Iris pigment epithelial cell (primary cell): ENCODE results near the gene HIP1R.
A peak's percentile ranks its signal among the peaks of the same experiment; 100 is the strongest.

ENCODE experiments used
- DNase-seq: peaks from one replicate; pipeline ENCODE4 v3.0.0-alpha.2; 2011; ENCODE audit warnings: low read depth

Gene HIP1R, protein sequence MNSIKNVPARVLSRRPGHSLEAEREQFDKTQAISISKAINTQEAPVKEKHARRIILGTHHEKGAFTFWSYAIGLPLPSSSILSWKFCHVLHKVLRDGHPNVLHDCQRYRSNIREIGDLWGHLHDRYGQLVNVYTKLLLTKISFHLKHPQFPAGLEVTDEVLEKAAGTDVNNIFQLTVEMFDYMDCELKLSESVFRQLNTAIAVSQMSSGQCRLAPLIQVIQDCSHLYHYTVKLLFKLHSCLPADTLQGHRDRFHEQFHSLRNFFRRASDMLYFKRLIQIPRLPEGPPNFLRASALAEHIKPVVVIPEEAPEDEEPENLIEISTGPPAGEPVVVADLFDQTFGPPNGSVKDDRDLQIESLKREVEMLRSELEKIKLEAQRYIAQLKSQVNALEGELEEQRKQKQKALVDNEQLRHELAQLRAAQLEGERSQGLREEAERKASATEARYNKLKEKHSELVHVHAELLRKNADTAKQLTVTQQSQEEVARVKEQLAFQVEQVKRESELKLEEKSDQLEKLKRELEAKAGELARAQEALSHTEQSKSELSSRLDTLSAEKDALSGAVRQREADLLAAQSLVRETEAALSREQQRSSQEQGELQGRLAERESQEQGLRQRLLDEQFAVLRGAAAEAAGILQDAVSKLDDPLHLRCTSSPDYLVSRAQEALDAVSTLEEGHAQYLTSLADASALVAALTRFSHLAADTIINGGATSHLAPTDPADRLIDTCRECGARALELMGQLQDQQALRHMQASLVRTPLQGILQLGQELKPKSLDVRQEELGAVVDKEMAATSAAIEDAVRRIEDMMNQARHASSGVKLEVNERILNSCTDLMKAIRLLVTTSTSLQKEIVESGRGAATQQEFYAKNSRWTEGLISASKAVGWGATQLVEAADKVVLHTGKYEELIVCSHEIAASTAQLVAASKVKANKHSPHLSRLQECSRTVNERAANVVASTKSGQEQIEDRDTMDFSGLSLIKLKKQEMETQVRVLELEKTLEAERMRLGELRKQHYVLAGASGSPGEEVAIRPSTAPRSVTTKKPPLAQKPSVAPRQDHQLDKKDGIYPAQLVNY

GRCh38 chr12:122834921-122835749, at the start of gene HIP1R:
Gene HIP1R, plus strand, starts transcription at chr12:122835457. Its CDS starts 94 bp downstream, at chr12:122835551.
- DNase-seq, result no peak

DNA sequence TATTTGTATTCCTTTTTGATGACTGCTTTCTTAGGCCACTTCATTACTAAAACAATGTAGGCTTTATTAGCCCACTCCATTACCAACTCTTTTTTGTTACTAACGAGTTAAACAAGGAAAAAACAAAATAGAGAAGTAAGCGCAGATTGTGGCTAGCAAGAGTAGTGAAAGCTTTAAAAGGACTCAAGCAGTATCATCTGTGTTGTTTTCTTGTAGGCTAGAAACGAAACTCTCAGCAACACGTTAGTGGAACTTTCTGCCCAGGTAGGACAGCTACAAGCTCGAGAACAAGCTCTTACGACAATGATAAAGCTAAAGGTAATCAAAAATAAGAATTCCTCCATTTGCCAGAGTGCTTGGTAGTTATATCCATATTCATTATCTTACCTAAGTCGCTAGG, 49.8 kb upstream of the HIP1R start:
- DNase-seq, result no peak

GRCh38 chr12:122788387-122788786, 46.9 kb upstream of the HIP1R start:
- peak; percentile 40 for DNase-seq

- no peak for DNase-seq
Observed at GRCh38 chr12:122789637-122790036, 45.6 kb upstream of the HIP1R start.

DNA sequence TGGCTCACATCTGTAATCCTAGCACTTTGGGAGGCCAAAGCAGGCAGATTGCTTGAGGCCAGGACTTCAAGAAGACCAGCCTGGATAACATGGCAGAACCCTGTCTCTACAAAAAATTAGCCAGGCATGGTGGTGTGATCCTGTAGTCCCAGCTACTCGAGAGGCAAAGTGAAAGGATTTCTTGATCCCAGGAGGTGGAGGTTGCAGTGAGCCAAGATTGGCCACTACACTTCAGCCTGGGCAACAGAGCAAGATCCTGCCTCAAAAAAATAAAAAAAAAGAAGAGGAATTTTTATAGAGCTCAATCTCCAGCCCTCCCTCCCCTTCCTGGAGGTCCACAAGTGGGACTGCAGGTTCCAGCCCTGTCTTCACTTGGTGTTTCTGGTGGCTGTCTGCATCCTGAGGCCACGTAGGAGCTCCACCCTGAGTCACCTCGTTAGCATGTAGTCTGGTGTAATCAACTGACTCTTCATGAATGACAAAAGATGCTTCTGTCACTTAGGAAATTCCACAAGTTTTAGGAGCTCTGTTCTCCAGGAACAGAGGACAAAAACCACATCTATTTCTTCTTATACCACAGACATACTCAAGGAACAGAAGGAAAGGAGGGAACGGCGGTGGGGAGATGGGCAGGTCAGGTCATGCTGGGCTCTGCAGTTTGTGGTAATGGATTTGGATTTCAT, 44.7 kb upstream of the HIP1R start:
- no peak for DNase-seq

DNA sequence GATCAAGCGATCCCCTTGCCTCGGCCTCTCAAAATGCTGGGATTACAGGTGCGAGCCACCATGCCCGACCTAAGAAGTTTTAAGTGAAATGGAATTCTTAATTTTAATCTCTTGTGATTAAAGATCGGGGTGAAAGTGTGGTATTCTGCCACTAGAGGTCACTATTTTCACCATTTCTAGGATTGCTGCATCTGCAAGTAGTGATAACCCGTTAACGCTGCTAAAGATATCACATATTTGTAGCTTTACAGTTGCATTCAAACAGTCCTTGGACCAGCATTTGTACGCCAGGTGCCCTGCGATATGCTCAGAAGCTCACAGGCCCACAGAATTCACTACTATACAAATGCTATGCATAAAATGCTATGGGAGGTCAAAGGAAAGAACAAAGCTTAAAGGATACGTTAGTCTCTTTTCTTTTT, 41.6 kb upstream of the HIP1R start:
- peak; percentile 62 for DNase-seq

- no peak for DNase-seq
Observed at GRCh38 chr12:122795807-122796206, 39.5 kb upstream of the HIP1R start.

- no peak for DNase-seq
Observed at GRCh38 chr12:122799641-122800243, 35.5 kb upstream of the HIP1R start.

GRCh38 chr12:122803937-122804336, 31.3 kb upstream of the HIP1R start:
- no peak for DNase-seq

DNA sequence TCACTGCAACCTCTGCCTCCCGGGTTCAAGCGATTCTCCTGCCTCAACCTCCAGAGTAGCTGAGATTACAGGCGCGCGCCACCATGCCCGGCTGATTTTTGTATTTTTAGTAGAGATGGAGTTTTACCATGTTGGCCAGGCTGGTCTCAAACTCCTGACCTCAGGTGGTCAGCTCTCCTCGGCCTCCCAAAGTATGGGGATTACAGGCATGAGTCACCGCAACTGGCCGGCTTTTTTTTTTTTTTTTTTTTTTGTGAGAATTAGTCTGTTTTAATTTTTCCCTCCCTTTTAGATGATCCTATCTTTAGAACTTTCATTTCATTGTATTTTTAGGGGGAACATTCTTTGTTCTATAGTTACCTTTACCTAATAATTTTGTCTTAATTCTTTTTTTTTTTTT, 30.3 kb upstream of the HIP1R start:
- peak; percentile 18 for DNase-seq

DNA sequence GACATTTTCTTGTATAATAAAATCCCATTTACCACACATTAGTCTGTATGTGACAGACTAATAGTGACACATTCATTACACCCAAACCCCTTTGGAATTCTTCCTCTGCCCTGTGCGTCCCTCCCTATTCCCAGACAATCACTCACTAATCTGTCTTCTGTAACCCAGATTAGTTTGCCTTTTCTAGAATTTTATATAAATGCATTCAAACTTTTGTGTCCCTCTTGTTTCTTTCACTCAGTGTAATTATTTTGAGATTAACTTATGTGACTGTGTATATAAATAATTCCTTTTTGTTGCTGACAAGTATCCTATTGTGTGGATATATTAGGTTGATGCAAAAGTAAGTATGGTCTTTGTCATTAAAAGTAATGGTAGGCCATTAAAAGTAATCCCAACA, 27.6 kb upstream of the HIP1R start:
- DNase-seq, result no peak

- no peak for DNase-seq
Observed at GRCh38 chr12:122811777-122812176, 23.5 kb upstream of the HIP1R start.

DNA sequence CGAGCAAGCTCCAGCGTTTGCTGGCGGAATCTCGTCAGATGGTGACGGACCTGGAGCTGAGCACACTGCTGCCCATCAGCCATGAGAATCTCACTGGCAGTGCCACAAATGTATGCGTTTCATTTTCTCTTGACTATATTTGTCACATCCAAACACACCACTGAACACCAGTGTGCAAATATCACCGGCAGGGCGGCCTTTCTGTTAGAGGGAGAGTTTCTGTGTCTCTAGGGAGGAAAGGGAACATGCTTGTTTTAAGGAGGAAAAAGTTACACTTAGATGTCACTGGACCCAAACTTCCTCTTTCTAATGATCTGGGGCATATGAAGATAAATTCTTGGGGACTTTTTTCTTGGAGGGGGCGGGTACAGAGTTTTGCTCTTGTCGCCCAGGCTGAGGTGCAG, 21.9 kb upstream of the HIP1R start:
- no peak for DNase-seq

DNA sequence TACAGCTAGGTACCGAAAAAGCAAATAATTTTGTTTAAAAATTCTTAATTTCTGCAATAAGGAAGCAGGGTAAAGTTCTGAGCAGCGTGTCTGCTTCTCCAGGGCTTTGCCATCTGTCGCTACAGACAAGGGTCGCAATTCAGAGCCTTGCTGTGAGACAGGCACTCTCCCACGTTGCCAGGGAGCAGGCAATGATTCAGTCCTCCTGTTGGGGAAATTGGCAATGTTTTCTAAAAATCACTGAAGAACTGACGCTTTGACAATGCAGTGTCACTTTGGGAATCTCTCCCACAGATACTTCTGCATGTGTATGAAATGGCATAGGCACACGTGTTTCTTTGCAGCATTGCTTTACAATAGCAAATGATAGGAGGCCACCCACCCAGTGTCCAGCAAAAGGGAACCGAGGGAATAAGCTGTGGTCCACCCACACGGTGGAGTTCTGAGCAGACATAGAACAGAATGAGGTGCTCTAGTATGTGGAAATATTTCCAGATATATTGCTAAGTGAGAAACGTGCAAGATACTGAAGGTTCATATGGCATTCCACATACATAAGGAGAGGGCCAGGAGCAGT, 16.0 kb upstream of the HIP1R start:
- no peak for DNase-seq

DNA sequence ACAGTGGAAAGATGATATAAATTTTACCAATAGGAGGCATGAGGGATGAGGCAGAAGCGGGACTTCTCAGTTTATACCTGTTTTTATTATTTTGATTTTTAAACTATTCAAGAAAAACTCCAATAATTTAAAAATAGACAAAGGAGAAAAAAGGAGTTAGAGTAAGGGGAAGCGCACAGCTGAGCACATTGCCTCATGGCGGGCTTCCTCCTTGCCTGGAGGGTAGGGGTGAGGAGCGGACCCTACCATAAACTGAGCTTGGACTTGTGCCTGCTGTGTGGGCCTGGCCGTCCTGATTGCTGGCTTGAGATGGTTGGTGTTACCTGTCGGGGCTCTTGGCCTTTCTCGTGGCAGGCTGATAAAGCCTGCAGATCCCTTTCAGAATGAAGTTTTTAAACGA, 15.1 kb upstream of the HIP1R start:
- DNase-seq, result no peak

DNA sequence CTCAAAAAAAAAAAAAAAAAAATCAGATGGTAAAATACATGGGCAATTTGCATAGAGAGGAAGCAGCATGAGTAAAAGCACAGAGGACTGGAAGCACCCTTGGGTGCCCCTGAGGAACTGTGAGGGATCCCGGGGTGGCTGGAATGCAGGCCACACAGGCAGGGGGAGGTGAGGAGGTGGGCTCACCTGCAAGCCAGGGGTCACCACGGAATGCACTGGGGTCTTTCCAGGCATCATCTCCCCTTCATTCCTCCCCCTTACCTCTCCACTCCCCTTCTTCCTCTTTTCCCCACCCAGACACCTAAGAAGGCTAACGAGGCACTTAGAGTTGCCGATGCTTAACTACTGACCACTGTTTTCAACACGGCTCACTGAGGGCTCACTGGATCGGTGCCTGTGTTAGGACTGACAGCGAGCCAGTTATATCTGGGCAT, 14.4 kb upstream of the HIP1R start:
- no peak for DNase-seq

GRCh38 chr12:122823429-122823828, 11.8 kb upstream of the HIP1R start:
- no peak for DNase-seq

DNA sequence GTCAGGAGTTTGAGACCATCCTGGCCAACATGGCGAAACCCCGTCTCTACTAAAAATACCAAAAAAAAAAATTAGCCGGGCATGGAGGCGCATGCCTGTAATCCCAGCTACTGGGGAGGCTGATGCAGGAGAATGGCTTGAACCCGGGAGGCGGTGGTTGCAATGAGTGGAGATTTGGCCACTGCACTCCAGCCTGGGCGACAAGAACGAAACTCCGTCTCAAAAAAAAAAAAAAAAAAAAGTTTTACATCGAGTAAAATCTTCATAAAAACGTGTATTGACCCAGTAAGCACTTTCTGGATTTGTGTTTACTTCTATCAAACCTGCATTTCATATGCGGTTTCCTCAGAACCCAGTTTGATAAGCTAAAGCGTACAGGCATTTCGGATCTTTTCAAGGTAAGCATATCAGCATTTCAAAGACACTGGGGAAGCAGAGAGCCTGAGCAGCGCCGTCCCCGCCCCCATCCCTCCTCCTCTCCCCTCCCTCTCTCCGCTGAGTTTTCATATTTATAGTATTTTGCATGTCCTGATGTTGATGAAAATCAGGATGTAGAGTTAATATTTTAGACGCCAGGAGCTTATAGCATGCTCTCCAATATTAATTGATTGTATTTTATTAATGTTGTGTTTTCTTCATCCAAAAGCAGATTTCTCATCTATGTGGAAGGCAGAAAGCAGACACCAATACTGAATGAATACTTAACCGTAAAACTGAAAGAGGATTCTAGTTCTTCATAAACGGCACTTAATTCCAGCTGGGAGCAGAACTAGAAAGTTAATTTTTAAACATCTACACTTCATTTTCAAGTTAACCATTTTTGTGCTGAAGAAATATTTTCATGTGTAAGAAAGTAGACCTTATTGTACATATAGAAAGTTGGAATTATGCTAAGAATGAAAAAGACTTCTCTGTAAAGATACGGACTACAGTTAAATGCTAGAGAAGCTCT, 9.2 kb upstream of the HIP1R start:
- DNase-seq, result no peak

DNA sequence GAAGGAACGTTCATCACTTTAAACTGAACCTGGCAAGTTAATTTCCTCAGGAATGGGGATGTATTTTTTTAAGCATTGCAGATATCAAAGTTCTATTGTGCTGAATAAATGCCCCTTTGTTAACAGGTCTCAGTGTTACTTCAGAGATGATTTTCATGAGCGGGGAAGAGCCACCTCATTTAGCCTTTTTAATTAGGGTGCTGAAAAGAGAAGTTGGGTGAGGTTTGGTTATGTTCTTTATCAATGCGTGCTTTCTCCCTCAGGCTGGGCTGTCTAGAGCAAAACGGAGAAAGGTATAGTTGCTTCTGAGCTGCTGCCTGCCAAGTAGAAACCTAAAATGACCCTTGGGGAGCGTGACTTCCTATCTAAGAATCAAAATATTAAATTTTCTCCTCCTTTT, 8.0 kb upstream of the HIP1R start:
- DNase-seq, result no peak
